Keratinocyte (primary cell): Measurements from ENCODE around the gene MMP24OS.

Experiments used
- CTCF ChIP-seq, 3 experiments: IDR thresholded peaks in 1 of 3; conservative IDR thresholded peaks in 1 of 3; optimal IDR thresholded peaks in 1 of 3; 2 replicates in 2 of 3; 3 replicates in 1 of 3; pipeline versions ENCODE3 to v1.5.1; 2011; ENCODE audit warnings: low read length in 3 of 3, mild to moderate bottlenecking in 3 of 3, moderate library complexity in 2 of 3, control low read depth in 1 of 3, inconsistent platforms in 1 of 3; ENCODE audit not compliant: insufficient read depth in 2 of 3; ENCODE audit errors: extremely low read depth in 1 of 3
- EZH2 ChIP-seq: IDR thresholded peaks from one replicate; pipeline ENCODE4 v1.6.1; 2012; ENCODE audit warnings: inconsistent platforms, mild to moderate bottlenecking, low read length, moderate library complexity

DNA sequence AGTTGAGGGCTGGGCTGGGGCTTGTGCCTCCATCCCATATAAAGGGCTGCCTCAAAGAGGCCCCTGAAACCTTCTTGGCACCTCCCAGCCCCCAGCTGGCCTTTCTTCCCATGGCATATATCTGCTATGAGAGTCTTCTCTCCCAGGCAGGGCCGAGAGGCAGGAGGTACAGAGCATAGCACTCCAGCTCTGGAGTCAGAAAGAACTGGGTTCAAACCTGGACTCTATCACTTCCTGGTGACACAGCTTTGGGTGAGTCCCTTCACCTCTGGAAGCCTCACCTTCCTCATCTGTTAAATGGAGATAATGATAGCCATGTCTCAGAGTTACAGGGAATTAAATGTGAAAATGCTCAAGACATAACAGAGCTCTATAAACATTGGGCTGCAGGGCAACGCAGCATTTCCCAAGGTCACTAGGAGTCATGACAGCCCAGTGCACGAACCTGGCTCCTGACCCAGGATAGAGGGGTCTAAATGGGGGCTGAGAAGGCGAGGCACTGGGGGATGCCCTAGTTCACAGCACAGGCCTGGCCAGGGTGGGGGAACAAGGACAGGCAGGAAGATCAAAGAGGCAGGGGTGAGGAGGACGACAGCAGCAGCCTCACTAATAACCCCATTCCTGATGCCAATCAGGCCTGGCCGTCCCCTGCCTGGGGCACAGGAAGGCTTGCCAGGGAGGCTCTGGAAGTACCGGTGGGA, 12.4 kb upstream of the MMP24OS start:
- TF ChIP-seq CTCF (optimal IDR thresholded peaks at IDR 0.05 in 1 of 3, IDR thresholded peaks at IDR 0.05 in 1 of 3, conservative IDR thresholded peaks at IDR 0.05 in 1 of 3; ENCODE audit: extremely low read depth in 1 of 3, insufficient read depth in 2 of 3, low read length in 3 of 3) (no peak), EZH2 (no peak)
